GM19351 (cell line): ENCODE results near the gene GTF3A.

Experiments used
- ATAC-seq: cut with Tn5 transposase; IDR thresholded peaks from one replicate; pipeline ENCODE4 v1.9.1; 2021; ENCODE audit warnings: mild to moderate bottlenecking, moderate library complexity; ENCODE audit not compliant: unreplicated experiment

The GTF3A gene

DNA sequence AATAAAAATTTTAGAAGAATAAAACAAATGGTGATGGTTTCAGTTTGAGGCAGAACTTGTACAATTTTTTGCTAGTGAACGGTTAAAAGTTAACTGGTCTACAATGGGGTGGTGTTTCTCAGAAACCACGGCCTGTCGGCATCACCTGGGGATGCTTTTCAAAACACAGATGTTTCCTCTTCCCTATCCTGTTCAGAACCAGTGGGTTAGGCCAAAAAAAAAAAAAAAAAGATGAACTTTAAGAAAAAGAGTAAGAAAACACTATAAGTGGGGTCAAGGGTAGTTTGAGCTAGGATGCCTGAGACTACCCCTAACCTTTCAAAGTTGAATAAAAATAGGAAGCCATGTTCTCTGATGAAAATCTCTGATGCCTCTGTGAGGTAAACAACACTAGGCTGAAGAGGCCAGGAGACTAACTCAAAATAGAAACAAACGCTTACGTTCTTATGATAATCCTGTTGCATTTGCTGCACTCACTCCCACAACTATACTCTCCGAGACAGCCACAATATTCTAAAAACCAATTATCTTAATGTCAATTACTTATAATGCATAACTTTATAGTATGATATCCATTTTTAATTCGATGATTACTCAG is 22.7 kb downstream of the GTF3A start:
- no peak for ATAC-seq

- ATAC-seq = no peak
Observed at GRCh38 chr13:27448308-27448707, 23.9 kb downstream of the GTF3A start.

DNA sequence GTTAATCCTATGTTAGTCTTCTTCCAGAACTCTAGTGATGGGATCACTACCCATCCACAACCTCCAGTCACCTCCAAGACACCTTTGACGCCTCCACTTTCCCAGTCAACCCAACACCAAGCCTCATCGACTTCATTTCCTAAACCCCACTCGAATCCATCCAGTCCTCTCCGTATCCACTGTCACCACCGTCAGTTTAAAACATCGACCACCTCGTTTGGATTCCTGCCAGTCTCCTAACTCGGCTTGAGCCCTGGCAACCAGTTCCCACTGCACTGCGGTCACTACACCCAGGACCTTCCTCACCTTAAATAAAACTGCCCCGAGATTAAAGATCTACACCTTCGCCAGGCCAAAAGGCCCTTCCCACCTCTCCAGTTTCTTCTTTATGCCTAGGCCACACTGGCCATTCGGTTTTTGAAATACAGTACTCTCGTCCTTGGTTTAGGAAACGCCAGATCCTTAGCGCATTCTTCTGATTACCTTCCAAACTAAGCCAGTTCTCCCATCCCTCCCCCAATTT is 24.7 kb downstream of the GTF3A start:
- no peak for ATAC-seq

DNA sequence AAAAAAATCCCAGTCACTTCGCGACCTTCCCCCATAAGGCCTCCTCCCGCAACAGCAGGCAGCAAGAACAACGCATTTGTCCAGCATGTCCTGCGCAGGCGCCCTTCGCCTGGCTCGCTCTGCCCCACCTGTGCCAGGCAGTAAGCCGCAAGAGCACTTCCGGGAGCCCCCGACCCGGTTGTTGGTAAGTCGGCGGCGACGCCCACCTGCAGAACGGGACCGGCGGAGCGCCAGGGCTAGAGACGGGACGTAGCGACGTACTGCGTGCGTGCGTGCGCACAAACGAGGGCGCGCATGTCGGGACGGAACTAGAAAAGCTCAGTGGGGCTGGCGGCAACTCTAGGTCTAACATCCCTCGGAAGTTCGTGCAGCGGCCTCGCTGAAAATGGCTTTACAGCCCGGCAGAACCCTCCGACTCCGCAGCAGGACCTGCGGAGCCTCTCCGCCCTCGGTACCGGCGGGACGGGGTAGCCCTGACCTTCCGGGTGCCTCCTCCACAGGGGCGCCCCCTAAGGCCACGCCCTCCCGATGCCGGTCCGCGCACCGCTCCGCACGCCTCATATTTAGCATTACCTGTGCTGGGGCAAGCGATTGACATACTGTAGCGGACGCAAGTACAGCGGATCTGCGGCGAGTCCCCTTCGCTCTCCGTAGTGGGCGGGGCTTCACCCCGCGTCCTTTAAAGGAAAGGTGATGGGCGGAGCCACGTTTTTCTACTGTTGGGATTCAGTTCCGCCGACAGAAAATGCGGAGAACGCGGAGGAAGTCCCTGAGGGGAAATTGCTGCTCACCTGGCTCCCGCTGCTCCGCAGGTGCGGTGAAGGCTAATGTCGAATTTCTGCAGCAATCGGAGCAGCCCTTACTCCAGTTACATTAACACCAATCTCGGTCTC is 25.8 kb downstream of the GTF3A start, which contains the start of gene MTIF3:
Gene MTIF3 (minus strand): TSS at position 629 of the 893 bp plus-strand sequence. CDS start 10,116 bp downstream, outside the sequence.
- peak; percentile 84 for ATAC-seq

GRCh38 chr13:27450921-27451471 is 26.6 kb downstream of the GTF3A start:
- no peak for ATAC-seq

DNA sequence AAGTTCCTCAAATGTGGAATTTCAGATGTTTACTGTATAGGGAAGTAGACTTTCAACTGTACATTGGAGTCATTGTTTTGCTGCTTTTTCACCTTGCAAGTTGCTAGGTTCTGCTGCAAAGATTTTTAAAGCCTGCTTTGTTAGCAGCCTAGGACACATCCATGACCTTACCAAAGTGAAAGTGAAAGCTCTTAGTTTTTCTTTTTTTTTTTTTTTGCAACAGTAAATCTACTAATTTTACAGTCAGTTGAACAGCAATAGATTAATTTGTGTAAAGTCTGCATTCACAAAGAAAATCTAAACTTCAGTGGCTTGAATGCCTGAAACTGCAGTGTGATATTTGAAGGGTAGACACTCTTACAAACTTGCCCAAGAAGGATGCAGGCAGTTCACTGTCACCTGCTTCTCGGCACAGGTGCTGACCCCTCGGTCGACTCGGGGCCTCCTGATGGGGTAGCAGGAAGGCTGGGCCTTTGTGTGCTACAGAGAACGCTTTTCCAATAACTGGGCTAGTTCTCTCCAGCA is 31.0 kb downstream of the GTF3A start:
- ATAC-seq = no peak

- no peak for ATAC-seq
Observed at GRCh38 chr13:27461940-27462584, 37.6 kb downstream of the GTF3A start.

DNA sequence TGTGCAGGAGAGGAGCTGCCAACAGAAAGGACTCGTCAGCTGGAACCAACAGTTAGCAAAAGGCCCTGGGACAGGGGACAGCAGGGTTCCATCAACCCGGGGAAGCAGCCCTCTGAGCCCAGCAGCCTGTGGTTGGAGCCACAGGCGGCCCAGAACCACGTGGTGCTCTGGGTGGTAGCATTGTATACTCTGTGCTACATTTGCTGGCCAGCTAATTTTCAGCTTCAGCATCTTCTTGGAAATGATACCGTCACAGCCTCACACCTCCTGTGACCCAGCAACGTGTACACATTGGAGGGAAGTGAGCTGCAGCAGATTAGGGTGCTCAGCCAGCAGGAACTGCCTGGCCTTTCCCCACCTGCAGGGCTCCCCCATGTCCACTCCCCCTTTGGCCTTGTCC is 39.1 kb downstream of the GTF3A start:
- ATAC-seq = no peak

DNA sequence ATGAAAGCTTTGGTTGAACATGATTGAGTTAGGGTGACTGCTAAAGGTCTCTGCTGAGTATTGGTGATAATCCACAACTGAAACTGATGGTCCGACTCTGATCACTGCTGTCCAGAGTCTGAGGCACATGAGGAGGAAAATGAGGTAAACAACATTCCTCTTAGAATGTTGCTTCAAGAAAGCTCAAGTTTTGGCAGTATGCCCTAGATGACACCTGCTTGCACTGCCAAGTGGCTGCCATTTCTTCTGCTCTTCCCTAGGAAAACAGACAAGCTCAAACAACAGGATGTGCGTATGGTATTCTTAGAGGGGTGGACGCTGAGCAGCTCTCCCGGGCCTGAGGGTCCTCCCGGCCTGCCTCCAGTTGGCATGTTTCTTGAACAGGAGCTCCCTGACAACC is 41.2 kb downstream of the GTF3A start:
- ATAC-seq = no peak

DNA sequence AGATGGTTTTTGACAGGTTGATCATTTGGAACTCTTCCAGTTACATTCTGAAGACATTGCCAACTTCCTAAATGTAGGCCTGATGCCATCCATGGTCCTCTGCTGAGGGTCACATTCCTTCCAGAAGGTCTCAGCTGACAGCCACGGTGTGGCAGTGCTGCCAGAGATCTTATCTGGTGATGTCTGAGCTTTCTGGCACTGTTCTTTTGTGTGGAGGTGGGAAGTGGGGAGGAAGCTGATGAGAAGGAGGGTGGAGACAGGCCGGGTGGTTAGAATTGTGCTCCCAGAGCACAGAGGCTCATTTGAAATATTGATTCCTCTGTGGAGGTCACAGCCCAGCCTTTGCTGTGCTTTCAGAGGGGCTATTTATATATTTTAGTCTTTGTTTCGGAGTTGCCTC is 42.1 kb downstream of the GTF3A start:
- no peak for ATAC-seq

DNA sequence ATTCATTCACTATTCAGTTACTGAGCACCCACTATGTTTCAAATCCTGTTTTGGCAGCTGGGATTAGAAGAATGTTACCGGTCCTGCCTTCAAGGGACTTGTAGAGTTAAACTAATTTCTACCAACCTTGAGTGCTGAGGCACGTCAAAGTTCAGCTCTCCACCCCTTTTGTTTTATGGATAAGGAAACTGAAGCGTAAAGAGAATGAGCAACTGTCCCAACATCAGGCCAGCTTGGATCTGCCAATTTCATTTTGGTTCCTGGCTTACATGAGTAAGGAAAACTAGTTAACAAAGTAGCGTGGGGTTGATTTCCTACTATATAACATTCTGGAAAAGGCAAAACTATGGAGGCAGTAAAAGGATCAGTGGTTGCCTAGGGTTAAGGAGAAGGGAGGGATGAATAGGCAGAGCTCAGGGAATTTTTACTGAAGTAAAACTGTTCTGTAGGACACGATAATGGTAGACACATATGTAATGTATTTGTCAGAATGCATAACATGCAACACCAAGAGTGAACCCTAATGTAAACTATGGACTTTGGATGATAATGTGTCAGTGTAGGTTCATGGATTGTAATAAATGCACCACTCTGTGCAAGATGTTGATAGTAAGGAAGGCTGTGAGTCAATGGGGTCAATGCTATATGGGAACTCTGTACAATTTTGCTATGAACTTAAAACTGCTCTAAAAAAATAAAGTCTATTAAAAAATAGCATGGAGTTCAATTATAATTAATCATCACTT is 45.8 kb downstream of the GTF3A start:
- ATAC-seq = no peak

GRCh38 chr13:27472441-27472840 is 48.0 kb downstream of the GTF3A start:
- no peak for ATAC-seq

GRCh38 chr13:27472941-27473340 is 48.5 kb downstream of the GTF3A start:
- ATAC-seq = no peak

DNA sequence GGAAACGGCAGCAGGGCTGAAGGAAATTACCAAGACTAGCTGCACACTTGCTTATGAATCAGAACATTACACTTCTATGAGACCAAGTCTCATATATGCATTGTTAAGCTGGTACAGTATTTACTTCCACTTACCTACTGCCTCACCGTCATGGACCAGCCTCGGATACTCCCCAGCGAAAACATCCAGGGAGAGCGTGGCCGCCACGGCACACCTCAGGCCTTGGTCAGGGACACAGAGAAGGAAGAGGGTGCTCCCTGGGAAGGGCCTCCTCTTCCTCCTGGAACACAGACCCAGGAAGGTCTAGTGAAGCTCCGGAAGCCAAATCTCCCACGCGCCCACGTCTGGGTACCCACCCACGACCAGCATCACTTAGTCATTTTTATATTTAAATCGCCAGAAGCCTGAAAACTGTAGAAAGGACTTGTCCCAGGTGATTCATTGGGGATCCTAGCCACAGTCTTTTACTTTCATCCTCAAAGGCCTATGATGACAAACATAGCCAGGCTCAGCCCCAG is 50.4 kb downstream of the GTF3A start:
- ATAC-seq = no peak

GRCh38 chr13:27476943-27477703 is 52.7 kb downstream of the GTF3A start:
- peak; percentile 68 for ATAC-seq

- no peak for ATAC-seq
Observed at GRCh38 chr13:27481766-27482165, 57.3 kb downstream of the GTF3A start.

DNA sequence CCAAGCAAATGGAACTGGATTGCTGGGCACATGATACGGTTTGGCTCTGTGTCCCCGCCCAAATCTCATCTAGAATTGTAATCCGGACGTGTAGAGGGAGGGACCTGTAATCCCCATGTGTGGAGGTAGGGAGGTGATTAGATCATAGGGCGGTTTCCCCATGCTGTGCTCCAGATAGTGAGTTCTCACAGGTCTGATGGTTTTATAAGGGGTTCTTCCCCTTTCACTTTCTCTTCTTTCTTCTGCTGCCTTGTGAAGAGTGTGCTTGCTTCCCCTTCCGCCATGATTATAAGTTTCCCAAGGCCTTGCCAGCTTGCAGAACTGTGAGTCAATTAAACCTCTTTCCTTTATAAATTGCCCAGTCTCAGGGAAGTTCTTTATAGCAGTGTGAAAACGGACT is 58.6 kb downstream of the GTF3A start:
- peak; percentile 95 for ATAC-seq

DNA sequence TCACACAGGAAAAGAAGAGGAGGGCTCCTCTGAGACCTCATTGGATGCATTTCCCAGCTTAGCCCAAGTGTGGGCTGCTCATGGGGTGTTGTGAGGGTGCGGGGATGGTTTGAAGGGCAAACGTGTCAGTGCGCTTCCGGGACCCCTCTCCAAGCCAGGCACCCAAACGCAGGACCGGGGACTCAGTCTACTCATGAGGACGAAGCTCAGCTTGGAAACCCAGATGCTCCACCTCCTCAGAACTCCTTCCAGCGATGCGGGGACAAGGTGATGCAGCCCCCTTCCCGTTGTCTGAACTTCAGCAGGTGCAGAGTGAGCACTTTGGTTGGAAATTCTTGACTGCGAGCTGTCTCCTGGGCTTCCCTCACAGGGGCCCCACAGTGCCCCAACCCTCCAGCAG is 59.0 kb downstream of the GTF3A start:
- ATAC-seq = peak; percentile 7
